ENCODE measurements around the gene PRDM16. TPM values are rescaled to one million over a fixed set of nuclear protein-coding genes. Genes with fewer than 3 reads are reported as not detected.

Gene PRDM16
- total and polyA plus RNA-seq, 4 donors = 0.05 to 0.67 (median 0.19) TPM

DNA sequence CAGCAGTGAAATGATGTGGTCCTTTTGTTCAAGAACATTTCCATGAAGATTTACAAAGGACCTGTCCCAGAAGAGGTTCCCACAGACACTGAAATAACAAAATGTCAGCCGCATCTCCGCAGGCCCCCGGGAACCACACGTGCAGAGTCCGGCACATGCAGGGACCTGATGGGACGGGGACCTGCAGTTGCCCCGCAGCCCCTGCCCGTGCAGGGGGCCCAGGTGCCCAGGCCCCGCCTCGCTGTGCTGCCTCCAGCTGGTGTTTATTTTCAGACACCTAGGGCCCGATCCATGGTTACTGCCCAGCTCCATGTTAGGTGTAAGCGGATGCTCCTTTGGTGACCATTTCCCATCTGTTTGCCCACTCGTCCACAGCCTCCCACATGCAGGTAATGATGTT is 236.2 kb downstream of the PRDM16 start (continued):
- TF ChIP-seq YY1 (IDR thresholded peaks at IDR 0.05) (no peak), ATF3 (IDR thresholded peaks at IDR 0.05) (no peak), GABPA (IDR thresholded peaks at IDR 0.05 in 1 of 2, conservative IDR thresholded peaks at IDR 0.05 in 1 of 2) (no peak), RAD21 (IDR thresholded peaks at IDR 0.05) (no peak), RXRA (IDR thresholded peaks at IDR 0.05) (no peak), FOXA1 (IDR thresholded peaks at IDR 0.05) (no peak)

- peaks cover 0 to 3% (median 0%) of the 10 kb centered on the region in 4 donors for H3K9me3 ChIP-seq (ENCODE audit: control insufficient read depth in 4 of 4, low read length in 3 of 4)
- peaks cover 0 to 3% (median 0%) of the 10 kb centered on the region in 4 donors for H3K27me3 ChIP-seq (ENCODE audit: control insufficient read depth in 4 of 4, insufficient read depth in 4 of 4, low read length in 3 of 4)
- H3K36me3 ChIP-seq (ENCODE audit: control insufficient read depth in 4 of 4, insufficient read depth in 3 of 4, low read depth in 1 of 4, low read length in 3 of 4) = no peaks in the 10 kb centered on the region
- 79% methylated on average over 10 of the region's 10 CpGs for WGBS
- no peak overlapping the region for H3K27ac ChIP-seq (ENCODE audit: low read depth in 1 of 2, low read length in 2 of 2)
- H3K9ac ChIP-seq (ENCODE audit: low read depth in 1 of 2, low read length in 2 of 2) = no peak overlapping the region
- DNase-seq (ENCODE audit: low spot score) = no peak
- H3K4me1 ChIP-seq (ENCODE audit: control insufficient read depth in 4 of 4, insufficient read depth in 4 of 4, low read length in 3 of 4) = no peaks in the 10 kb centered on the region
- H3K4me3 ChIP-seq (ENCODE audit: low read depth in 1 of 3, low read length in 3 of 3) = no peak overlapping the region
- TF ChIP-seq, protein P1, sequence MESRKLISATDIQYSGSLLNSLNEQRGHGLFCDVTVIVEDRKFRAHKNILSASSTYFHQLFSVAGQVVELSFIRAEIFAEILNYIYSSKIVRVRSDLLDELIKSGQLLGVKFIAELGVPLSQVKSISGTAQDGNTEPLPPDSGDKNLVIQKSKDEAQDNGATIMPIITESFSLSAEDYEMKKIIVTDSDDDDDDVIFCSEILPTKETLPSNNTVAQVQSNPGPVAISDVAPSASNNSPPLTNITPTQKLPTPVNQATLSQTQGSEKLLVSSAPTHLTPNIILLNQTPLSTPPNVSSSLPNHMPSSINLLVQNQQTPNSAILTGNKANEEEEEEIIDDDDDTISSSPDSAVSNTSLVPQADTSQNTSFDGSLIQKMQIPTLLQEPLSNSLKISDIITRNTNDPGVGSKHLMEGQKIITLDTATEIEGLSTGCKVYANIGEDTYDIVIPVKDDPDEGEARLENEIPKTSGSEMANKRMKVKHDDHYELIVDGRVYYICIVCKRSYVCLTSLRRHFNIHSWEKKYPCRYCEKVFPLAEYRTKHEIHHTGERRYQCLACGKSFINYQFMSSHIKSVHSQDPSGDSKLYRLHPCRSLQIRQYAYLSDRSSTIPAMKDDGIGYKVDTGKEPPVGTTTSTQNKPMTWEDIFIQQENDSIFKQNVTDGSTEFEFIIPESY (IDR thresholded peaks at IDR 0.05) = no peak
- TF ChIP-seq REST (IDR thresholded peaks at IDR 0.05) (no peak), RXRA (IDR thresholded peaks at IDR 0.05) (no peak), FOXA1 (IDR thresholded peaks at IDR 0.05) (no peak), JUND (IDR thresholded peaks at IDR 0.05) (no peak), HNF4A (conservative IDR thresholded peaks at IDR 0.05) (no peak), HNF4G (IDR thresholded peaks at IDR 0.05) (no peak), GABPA (IDR thresholded peaks at IDR 0.05 in 1 of 2, conservative IDR thresholded peaks at IDR 0.05 in 1 of 2) (no peak), RAD21 (IDR thresholded peaks at IDR 0.05) (no peak), NR2F2 (IDR thresholded peaks at IDR 0.05) (no peak), YY1 (IDR thresholded peaks at IDR 0.05) (no peak), ATF3 (IDR thresholded peaks at IDR 0.05) (no peak), CTCF (IDR thresholded peaks at IDR 0.05; ENCODE audit: low read depth, low read length, missing input control) (no peak), SP1 (IDR thresholded peaks at IDR 0.05) (no peak), FOXA2 (IDR thresholded peaks at IDR 0.05) (no peak), TAF1 (conservative IDR thresholded peaks at IDR 0.05) (no peak), EGR1 (IDR thresholded peaks at IDR 0.05; ENCODE audit: low read depth in 2 of 2) (no peak)
- TF ChIP-seq, protein P2, sequence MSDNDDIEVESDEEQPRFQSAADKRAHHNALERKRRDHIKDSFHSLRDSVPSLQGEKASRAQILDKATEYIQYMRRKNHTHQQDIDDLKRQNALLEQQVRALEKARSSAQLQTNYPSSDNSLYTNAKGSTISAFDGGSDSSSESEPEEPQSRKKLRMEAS (IDR thresholded peaks at IDR 0.05) = no peak
Observed at GRCh38 chr1:3306583-3307291, 237.7 kb downstream of the PRDM16 start.
